ENCODE measurements around the gene MACROD2.
"Not testable (repeated sequence)": the region's sequence is repeated elsewhere in the genome, so short reads cannot be mapped to it uniquely, and the experiment has no call there.

DNA sequence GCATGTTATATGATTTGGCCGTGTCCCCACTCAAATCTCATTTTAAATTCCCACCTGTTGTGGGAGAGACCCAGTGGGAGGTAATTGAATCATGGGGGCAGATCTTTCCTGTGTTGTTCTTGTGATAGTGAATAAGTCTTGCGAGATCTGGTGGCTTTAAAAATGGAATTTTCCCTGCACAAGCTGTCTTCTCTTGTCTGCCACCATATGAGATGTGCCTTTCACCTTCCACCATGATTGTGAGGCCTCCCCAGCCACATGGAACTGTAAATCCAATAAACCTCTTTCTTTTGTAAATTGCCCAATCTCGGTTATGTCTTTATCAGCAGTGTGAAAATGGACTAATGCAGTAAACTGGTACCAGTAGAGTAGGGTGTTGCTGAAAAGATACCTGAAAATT lies 986.2 kb downstream of the MACROD2 start:
- TF ChIP-seq, protein P1, sequence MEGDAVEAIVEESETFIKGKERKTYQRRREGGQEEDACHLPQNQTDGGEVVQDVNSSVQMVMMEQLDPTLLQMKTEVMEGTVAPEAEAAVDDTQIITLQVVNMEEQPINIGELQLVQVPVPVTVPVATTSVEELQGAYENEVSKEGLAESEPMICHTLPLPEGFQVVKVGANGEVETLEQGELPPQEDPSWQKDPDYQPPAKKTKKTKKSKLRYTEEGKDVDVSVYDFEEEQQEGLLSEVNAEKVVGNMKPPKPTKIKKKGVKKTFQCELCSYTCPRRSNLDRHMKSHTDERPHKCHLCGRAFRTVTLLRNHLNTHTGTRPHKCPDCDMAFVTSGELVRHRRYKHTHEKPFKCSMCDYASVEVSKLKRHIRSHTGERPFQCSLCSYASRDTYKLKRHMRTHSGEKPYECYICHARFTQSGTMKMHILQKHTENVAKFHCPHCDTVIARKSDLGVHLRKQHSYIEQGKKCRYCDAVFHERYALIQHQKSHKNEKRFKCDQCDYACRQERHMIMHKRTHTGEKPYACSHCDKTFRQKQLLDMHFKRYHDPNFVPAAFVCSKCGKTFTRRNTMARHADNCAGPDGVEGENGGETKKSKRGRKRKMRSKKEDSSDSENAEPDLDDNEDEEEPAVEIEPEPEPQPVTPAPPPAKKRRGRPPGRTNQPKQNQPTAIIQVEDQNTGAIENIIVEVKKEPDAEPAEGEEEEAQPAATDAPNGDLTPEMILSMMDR (IDR thresholded peaks at IDR 0.05): not testable (repeated sequence)
- TF ChIP-seq ZFX (IDR thresholded peaks at IDR 0.05; ENCODE audit: borderline replicate concordance): not testable (repeated sequence)
